NCI-H524 treated with DMSO at 0.1 percent for 48 hours (cell line): ENCODE data around the gene HTR2A.
"Not testable (repeated sequence)": the region's sequence is repeated elsewhere in the genome, so short reads cannot be mapped to it uniquely, and the experiment has no call there.

Source experiments
- DNase-seq: peaks from one replicate; lab custom pipeline; 2025; lab: John Stamatoyannopoulos, UW

The HTR2A gene

DNA sequence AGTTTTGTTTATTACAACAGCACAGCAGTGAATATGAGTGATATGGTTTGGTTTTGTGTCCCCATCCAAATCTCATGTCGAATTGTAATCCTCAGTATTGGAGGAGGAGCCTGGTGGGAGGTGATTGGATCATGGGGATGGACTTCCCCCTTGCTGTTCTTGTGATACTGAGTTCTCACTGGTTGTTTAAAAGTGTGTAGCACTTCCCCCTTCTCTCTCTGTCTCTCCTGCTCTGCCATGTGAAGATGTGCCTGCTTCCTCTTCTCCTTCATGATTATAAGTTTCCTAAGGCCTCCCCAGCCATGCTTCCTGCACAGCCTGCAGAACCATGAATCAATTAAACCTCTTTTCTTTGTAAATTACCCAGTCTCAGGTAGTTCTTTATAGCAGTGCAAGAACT is 91.9 kb downstream of the HTR2A start:
- not testable (repeated sequence) for DNase-seq

DNA sequence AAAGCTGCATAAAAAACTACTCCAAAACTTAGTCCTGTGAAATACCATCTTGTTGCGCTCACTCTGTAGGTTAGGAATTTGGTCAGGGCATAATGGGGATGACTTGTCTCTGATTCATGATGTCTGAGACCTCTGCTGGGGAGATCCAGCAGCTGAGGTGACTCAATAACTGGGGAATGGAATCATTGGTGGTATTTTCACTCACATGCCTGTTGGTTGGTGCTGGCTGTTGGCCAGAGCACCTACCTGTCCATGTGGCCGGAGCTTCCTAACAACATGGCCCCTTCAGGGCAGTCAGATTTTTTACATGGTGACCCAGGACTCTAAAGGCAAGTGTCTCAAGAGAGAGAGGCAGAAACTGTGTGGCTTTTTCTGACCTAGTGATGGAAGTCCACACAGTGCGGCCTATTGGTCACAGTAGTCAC is 92.5 kb downstream of the HTR2A start:
- no peak for DNase-seq

DNA sequence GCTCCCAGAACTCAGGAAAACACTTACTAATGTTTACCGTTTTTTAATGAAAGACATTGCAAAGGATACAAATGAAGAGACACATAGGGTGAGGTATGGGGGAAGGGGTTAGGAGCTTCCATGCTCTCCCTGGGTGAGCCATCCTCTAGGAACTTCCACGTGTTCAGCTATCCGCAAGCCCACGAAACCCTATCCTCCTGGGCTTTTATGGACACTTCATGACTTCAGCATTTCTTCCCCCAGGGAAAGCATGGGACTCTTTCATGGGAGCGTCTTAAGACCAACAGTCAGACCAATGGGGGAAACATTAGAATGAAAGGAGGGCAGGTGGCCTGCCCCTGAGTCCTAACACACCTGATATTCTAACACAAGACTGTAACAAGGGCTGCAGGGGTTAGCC is 93.3 kb downstream of the HTR2A start:
- DNase-seq = no peak

DNA sequence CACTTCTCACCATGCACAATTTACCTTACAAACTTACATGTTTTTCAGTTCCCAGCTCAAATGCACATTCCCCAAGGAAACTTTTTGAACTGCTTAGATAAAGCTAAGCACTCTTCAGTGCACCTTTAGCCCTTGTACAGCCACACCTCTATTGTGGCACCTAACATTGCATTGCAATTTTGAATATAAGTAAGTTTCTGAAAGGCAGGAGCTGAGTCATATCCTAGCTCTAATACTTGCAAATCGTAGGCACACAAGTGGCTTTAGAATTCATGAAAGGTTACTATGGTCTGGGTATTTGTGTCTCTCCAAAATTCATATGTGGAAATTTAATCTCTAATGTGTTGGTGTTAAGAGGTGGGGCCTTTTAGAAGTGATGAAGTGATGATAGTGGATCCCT is 95.0 kb downstream of the HTR2A start:
- DNase-seq = no peak

DNA sequence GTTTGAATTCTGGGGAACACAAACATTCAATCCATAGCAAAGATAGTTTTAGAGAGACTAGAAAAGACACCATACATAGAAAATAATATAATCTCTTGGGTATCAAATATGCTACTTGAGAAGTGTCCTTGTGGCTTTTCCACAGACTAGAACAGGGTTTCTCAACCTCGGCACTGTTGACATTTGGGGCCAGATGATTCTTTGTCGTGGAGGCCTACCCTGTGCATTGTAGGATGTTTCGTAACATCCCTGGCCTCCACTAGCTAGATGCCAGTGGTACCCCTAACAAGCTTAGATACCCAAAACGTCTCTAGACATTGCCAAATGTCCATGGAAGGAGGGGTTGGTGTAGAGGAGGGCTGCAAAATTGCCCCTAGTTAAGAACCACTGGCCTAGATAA is 97.7 kb downstream of the HTR2A start:
- no peak for DNase-seq

DNA sequence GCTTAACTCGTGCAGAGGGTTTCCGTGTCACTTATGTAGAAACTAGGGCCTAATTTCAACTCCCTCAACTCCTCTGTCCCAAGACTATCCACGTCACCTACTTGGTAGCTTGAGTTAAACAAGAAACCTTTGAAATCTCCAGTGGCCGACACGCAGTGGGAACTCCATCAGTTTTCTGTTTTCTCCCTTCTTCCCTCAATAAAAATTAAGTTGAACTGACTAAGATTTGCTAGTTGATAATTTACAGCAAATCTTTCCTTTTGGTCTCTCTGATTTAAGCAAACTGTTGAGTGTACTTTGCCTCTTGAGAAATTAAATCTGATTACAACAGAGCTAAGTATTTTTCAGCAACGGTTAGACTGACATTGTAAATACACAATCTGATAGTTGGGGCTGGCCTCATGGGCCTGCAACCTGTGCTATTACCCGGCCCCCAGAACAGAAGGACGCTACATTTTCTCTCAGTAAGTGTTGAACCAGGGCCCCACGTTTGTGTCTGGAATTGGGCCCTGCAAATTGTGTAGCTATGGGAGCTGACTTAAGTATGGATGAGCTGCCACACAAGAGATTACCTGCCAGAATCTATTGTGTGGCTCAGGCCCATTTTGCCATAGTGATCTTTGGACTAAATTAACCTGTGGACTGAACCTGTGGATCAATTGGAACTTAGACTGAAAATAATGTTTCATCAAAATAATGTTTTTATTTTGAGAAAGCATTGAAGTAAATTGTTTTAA is 99.2 kb downstream of the HTR2A start:
- no peak for DNase-seq

DNA sequence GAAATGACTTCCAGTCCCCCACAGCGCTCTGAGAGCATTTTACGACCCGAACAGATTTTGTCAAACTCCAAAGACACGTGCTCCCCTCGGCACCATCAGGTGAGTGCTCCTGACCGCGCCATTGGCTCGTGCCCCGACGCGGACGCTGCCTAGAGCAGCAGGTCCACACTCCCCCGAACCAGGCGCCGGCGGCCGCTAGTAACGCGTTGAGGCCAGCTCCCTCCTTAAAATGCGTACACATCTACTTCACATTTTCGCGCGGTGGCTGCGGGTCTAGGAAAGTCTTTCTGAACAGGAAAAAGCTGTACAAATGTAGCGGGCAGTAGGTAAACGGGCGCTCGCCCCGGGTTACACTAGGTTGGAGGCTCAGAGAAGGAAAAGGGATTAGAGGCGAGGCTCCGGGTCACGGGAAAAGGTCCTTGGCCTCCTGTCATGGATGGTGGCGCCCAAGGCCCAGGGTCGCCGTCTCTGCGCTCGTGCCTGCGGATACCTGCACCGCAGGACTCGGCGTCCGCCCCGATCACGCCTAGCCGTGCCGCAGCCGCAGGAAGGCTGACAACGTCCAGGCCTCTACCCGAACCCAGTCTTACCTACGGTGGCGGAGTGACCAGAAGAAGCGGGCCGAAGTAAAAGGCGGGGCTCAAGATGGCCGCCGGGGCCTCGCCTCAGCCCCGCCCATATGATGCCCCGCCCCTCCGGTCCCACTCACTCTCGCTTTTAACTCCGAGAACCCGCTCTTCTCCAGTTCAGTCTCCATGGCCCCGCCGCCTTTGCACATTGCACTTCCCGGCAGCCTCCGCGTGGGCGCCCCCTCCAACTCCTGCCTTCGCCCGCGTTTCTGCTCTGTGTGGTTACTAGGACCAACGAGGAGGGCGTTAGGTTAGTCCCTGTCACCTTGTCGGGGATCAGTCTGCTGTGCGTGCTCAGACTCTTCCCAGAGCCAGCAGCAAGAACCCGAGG is 100.1 kb downstream of the HTR2A start, which contains the start of gene ESD:
TSS of gene ESD (minus strand) at position 647 of the 960 bp plus-strand sequence. CDS start 5,748 bp downstream, outside the sequence.
- DNase-seq = peak; percentile 71

DNA sequence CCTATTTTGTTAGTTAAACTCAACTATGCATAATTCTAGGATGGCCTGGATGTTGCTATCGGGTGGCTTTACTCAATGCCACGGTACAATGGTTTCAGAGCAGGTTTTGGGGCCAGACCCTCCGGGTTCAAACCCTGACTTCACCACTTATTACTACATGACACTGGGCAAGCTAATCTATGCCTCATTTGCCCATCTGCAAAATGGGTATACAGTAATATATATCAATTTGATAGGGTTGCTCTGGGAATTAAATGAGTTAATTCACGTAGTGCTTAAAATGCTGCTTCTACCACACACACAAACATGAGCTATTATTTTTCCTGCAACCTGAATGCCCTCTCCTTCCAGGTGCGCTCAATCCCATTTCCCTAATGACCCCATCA is 100.7 kb downstream of the HTR2A start:
- no peak for DNase-seq

DNA sequence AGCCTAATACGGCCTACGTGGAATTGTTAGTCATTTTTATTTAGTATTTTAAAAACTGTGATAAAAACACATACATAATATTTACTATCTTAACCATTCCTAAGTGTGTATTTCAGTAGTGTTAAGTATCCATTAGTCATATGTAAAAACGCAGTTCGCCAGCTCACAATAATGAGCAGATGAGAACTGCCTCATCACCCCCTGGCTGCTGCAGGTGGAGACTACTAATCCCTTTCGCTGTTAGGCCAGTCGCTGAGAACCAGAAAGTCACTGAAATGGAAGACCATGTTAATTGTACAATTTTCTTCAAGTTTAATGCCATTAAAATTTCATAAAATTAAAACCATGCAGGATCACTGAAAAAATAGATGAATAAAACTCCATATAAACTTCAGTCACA is 101.5 kb downstream of the HTR2A start:
- DNase-seq = no peak

DNA sequence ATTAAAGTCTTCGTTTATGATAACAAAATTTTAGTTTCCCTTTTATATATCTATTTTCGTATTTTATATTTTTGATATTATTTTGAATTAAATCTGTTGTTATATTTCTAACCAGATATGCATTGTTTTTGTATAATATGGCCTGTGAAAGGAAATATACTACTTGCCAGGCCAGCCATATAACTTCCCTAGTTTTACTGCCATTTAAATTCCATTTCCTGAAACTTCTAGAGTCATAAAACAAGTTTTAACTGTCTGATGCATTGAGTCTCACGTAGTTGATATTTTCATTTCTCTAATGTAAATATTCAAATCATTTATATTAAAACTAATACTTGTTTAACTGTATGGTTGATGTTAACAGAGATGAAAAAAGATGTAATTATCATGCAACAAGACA is 113.3 kb downstream of the HTR2A start:
- no peak for DNase-seq

DNA sequence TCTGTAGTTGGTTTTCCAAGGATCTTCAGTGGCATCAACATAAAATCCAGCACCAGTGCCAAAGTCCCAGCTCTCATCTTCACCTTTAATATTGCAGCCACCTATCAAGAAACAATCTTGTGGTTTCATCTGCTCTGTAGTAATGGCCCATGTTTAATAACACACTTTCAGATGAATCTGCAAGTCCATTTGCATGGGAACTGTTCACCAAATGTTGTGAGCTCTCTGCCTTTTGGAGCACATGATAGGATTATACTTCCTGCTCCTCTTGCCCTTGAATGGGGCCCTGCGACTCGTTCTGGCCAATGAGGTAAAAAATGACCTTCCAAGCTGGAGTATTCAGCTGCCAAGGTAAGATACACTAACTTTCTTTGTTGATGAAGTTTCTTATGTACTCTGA is 114.2 kb downstream of the HTR2A start:
- no peak for DNase-seq

DNA sequence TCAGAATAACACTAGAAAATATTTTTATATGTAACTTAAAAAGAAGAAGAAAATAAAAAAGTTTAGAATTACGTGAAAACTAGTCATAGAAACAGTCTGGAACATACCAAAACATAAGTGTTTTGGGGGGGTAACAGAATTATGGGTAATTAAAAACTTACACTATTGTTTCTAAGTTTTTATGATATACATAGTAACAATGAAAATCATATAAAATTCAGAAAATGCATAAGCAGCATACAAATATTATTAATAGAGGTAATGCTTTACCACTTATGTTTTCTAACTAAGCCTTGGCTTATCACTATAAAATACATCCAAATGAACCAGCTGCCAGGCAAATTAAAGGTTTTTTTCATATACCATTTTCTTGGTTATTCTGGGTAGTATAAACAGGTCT is 114.8 kb downstream of the HTR2A start:
- no peak for DNase-seq
